ENCODE measurements around the gene ATP11A. TPM values are rescaled to one million over a fixed set of nuclear protein-coding genes. Genes with fewer than 3 reads are reported as not detected.

ATP11A gene
- total RNA-seq, 1 experiment from 2014 or later, result 9.4 TPM

GRCh38 chr13:112692586-112692985 lies 2.7 kb downstream of the ATP11A start:
- TF ChIP-seq, protein P1, sequence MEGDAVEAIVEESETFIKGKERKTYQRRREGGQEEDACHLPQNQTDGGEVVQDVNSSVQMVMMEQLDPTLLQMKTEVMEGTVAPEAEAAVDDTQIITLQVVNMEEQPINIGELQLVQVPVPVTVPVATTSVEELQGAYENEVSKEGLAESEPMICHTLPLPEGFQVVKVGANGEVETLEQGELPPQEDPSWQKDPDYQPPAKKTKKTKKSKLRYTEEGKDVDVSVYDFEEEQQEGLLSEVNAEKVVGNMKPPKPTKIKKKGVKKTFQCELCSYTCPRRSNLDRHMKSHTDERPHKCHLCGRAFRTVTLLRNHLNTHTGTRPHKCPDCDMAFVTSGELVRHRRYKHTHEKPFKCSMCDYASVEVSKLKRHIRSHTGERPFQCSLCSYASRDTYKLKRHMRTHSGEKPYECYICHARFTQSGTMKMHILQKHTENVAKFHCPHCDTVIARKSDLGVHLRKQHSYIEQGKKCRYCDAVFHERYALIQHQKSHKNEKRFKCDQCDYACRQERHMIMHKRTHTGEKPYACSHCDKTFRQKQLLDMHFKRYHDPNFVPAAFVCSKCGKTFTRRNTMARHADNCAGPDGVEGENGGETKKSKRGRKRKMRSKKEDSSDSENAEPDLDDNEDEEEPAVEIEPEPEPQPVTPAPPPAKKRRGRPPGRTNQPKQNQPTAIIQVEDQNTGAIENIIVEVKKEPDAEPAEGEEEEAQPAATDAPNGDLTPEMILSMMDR (conservative IDR thresholded peaks at IDR 0.05; ENCODE audit: low read depth, low read length), result no peak
- no peak for TF ChIP-seq EZH2 (IDR thresholded peaks at IDR 0.05; ENCODE audit: borderline replicate concordance, low read depth, low read length, poor library complexity, severe bottlenecking)
- intact Hi-C loops (cut with micrococcal nuclease; ENCODE audit: unreplicated experiment), result no loop called here
- Histone ChIP-seq H3K27me3 (replicated peaks; ENCODE audit: insufficient read depth, low read depth, low read length, poor library complexity) (peaks cover 14% of the 10 kb centered on the region), H3K4me3 (ENCODE audit: low read depth, low read length, poor library complexity, severe bottlenecking) (no peak overlapping the region), H3K27ac (ENCODE audit: low read depth, low read length, poor library complexity, severe bottlenecking) (no peak overlapping the region), H3K9me3 (ENCODE audit: low read depth, low read length, poor library complexity, severe bottlenecking) (no peaks in the 10 kb centered on the region), H3K4me1 (ENCODE audit: insufficient read depth, low read length, poor library complexity, severe bottlenecking) (no peaks in the 10 kb centered on the region), H3K36me3 (ENCODE audit: insufficient read depth, low read length, poor library complexity, severe bottlenecking) (no peaks in the 10 kb centered on the region)
- BruUV-seq (replicated peaks), result no TSS peak
- ChIA-PET POLR2A (ENCODE audit: low non-redundant PET) (no interaction called here), CTCF (no interaction called here)
- no peak for DNase-seq (ENCODE audit: low spot score)

- POLR2A ChIA-PET (ENCODE audit: low non-redundant PET), result no interaction called here
- Histone ChIP-seq H3K36me3 (ENCODE audit: insufficient read depth, low read length, poor library complexity, severe bottlenecking) (no peaks in the 10 kb centered on the region), H3K9me3 (ENCODE audit: low read depth, low read length, poor library complexity, severe bottlenecking) (no peaks in the 10 kb centered on the region), H3K27me3 (replicated peaks; ENCODE audit: insufficient read depth, low read depth, low read length, poor library complexity) (peaks cover 14% of the 10 kb centered on the region), H3K4me1 (ENCODE audit: insufficient read depth, low read length, poor library complexity, severe bottlenecking) (no peaks in the 10 kb centered on the region), H3K4me3 (ENCODE audit: low read depth, low read length, poor library complexity, severe bottlenecking) (no peak overlapping the region), H3K27ac (ENCODE audit: low read depth, low read length, poor library complexity, severe bottlenecking) (no peak overlapping the region)
- TF ChIP-seq, protein P1 (conservative IDR thresholded peaks at IDR 0.05; ENCODE audit: low read depth, low read length), result no peak
- no peak for DNase-seq (ENCODE audit: low spot score)
- CTCF ChIA-PET, result interaction anchor here (0.6 kb wide), 1 partner anchor 277 kb away, joined by 5 read pairs; no protein-coding TSS in a partner anchor
- BruUV-seq (replicated peaks), result no TSS peak
- intact Hi-C loops (cut with micrococcal nuclease; ENCODE audit: unreplicated experiment), result no loop called here
Measured at GRCh38 chr13:112693831-112694497, 4.1 kb downstream of the ATP11A start.

GRCh38 chr13:112695121-112695520 lies 5.3 kb downstream of the ATP11A start:
- intact Hi-C loops (cut with micrococcal nuclease; ENCODE audit: unreplicated experiment), result no loop called here
- ChIA-PET POLR2A (ENCODE audit: low non-redundant PET) (no interaction called here), CTCF (no interaction called here)
- TF ChIP-seq, protein P1 (conservative IDR thresholded peaks at IDR 0.05; ENCODE audit: low read depth, low read length), result no peak
- no peak for TF ChIP-seq EZH2 (IDR thresholded peaks at IDR 0.05; ENCODE audit: borderline replicate concordance, low read depth, low read length, poor library complexity, severe bottlenecking)
- no peak overlapping the region for H3K27ac ChIP-seq (ENCODE audit: low read depth, low read length, poor library complexity, severe bottlenecking)
- H3K27me3 ChIP-seq (replicated peaks; ENCODE audit: insufficient read depth, low read depth, low read length, poor library complexity), result peaks cover 14% of the 10 kb centered on the region
- no peaks in the 10 kb centered on the region for H3K9me3 ChIP-seq (ENCODE audit: low read depth, low read length, poor library complexity, severe bottlenecking)
- H3K4me1 ChIP-seq (ENCODE audit: insufficient read depth, low read length, poor library complexity, severe bottlenecking), result no peaks in the 10 kb centered on the region
- H3K36me3 ChIP-seq (ENCODE audit: insufficient read depth, low read length, poor library complexity, severe bottlenecking), result no peaks in the 10 kb centered on the region
- no peak for DNase-seq (ENCODE audit: low spot score)
- H3K4me3 ChIP-seq (ENCODE audit: low read depth, low read length, poor library complexity, severe bottlenecking), result no peak overlapping the region
- BruUV-seq (replicated peaks), result no TSS peak
